IMR-90 (cell line): ENCODE data around the gene FOSB. TPM values are rescaled to one million over a fixed set of nuclear protein-coding genes. Genes with fewer than 3 reads are reported as not detected.

ENCODE experiments used
- ATAC-seq: fragments of 200-7000 bp; cut with Tn5 transposase; 2 replicates; pipeline ENCODE4 v1.9.1; 2020; ENCODE audit warnings: low read depth, mild to moderate bottlenecking, moderate library complexity
- BruUV-seq: library from RNA; stranded (reverse); fragments of 400-500 nt; replicated peaks from 2 replicates; lab custom pipeline; 2021; lab: Mats Ljungman, UMichigan
- CTCF ChIA-PET: fragments of 300-600 bp; formaldehyde crosslinking; extraction: SDS; loops from one replicate; lab custom pipeline; 2021; ENCODE audit warnings: antibody characterized with exemption; lab: Yijun Ruan, JAX
- POLR2A ChIA-PET: fragments of 300-600 bp; sonication (Branson Sonifier 250); formaldehyde crosslinking; loops from one replicate; lab custom pipeline; 2022; ENCODE audit warnings: antibody characterized with exemption; ENCODE audit not compliant: unreplicated experiment; lab: Charles Lee
- DNase-seq: peaks from one replicate; pipeline ENCODE4 v3.0.0; 2013
- H2AFZ ChIP-seq: replicated peaks from 2 replicates; pipeline ENCODE3; 2013; ENCODE audit warnings: low read length, mild to moderate bottlenecking; ENCODE audit not compliant: poor library complexity
- H2AK5ac ChIP-seq: 2 replicates; pipeline ENCODE4 v1.6.1; 2013; ENCODE audit warnings: low read depth, low read length, inconsistent platforms
- H2AK9ac ChIP-seq: replicated peaks from 2 replicates; pipeline ENCODE3; 2013; ENCODE audit warnings: mild to moderate bottlenecking, low read depth, low read length, moderate library complexity; ENCODE audit not compliant: poor library complexity
- H2BK120ac ChIP-seq: 2 replicates; pipeline ENCODE4 v1.6.1; 2013; ENCODE audit warnings: low read depth, low read length, inconsistent platforms
- H2BK15ac ChIP-seq: 3 replicates; pipeline ENCODE4 v1.6.1; 2013; ENCODE audit warnings: low read depth, low read length, inconsistent platforms
- H2BK20ac ChIP-seq: 2 replicates; pipeline ENCODE4 v1.6.1; 2013; ENCODE audit warnings: low read depth, mild to moderate bottlenecking, inconsistent platforms, low read length, moderate library complexity
- H2BK5ac ChIP-seq: 2 replicates; pipeline ENCODE4 v1.6.1; 2013; ENCODE audit warnings: mild to moderate bottlenecking, low read depth, low read length, inconsistent platforms; ENCODE audit not compliant: poor library complexity, severe bottlenecking
- H3K14ac ChIP-seq: replicated peaks from 2 replicates; pipeline ENCODE4 v1.6.1; 2013; ENCODE audit warnings: low read depth, low read length, inconsistent platforms
- H3K18ac ChIP-seq: 2 replicates; pipeline ENCODE4 v1.6.1; 2013; ENCODE audit warnings: low read depth, low read length, control low read depth
- H3K23ac ChIP-seq: 2 replicates; pipeline ENCODE4 v1.6.1; 2013; ENCODE audit warnings: low read depth, low read length, inconsistent platforms
- H3K27ac ChIP-seq: 2 replicates; pipeline ENCODE4 v1.5.1; 2013; ENCODE audit warnings: mild to moderate bottlenecking, control low read depth, low read length; ENCODE audit not compliant: insufficient read depth
- H3K27me3 ChIP-seq: 2 replicates; pipeline ENCODE4 v1.6.1; 2013; ENCODE audit warnings: low read length; ENCODE audit not compliant: control insufficient read depth, insufficient read depth
- H3K36me3 ChIP-seq: 2 replicates; pipeline ENCODE4 v1.6.1; 2013; ENCODE audit warnings: low read length, mixed read lengths; ENCODE audit not compliant: control insufficient read depth, insufficient read depth
- H3K4ac ChIP-seq: 2 replicates; pipeline ENCODE4 v1.6.1; 2013; ENCODE audit warnings: low read depth, low read length, inconsistent platforms
- H3K4me1 ChIP-seq: 2 replicates; pipeline ENCODE4 v1.6.1; 2013; ENCODE audit warnings: low read length, mixed read lengths; ENCODE audit not compliant: control insufficient read depth, insufficient read depth
- H3K4me2 ChIP-seq: 2 replicates; pipeline ENCODE4 v1.6.1; 2013; ENCODE audit warnings: low read depth, mild to moderate bottlenecking, control low read depth, low read length, moderate library complexity
- H3K4me3 ChIP-seq: 2 replicates; pipeline ENCODE4 v1.5.1; 2013; ENCODE audit warnings: low read depth, mild to moderate bottlenecking, control low read depth, low read length, moderate library complexity; ENCODE audit not compliant: insufficient read depth
- H3K56ac ChIP-seq: 2 replicates; pipeline ENCODE4 v1.6.1; 2013; ENCODE audit warnings: low read length, inconsistent platforms; ENCODE audit not compliant: insufficient read depth; ENCODE audit errors: extremely low read depth
- H3K79me1 ChIP-seq, 2 experiments: 2 replicates each; pipeline ENCODE4 v1.6.1; 2013; ENCODE audit warnings: low read length in 2 of 2, inconsistent platforms in 1 of 2, low read depth in 1 of 2
- H3K9ac ChIP-seq: 2 replicates; pipeline ENCODE4 v1.6.1; 2013; ENCODE audit warnings: low read depth, low read length, control low read depth
- H3K9me1 ChIP-seq: 2 replicates; pipeline ENCODE4 v1.6.1; 2013; ENCODE audit warnings: low read length, inconsistent platforms; ENCODE audit not compliant: insufficient read depth
- H3K9me3 ChIP-seq: 2 replicates; pipeline ENCODE4 v1.6.1; 2013; ENCODE audit warnings: low read length; ENCODE audit not compliant: control insufficient read depth, insufficient read depth
- H4K20me1 ChIP-seq: 2 replicates; pipeline ENCODE4 v1.6.1; 2013; ENCODE audit warnings: low read length, inconsistent platforms; ENCODE audit not compliant: insufficient read depth
- H4K5ac ChIP-seq: 2 replicates; pipeline ENCODE4 v1.6.1; 2013; ENCODE audit warnings: mild to moderate bottlenecking, low read depth, low read length, control low read depth
- H4K8ac ChIP-seq, 2 experiments: 2 replicates each; pipeline ENCODE4 v1.6.1; 2013; ENCODE audit warnings: low read depth in 2 of 2, low read length in 2 of 2, control low read depth in 1 of 2, inconsistent platforms in 1 of 2
- H4K91ac ChIP-seq: 2 replicates; pipeline ENCODE4 v1.6.1; 2013; ENCODE audit warnings: low read depth, low read length, inconsistent platforms; ENCODE audit not compliant: insufficient read depth
- CEBPB ChIP-seq: IDR thresholded peaks from 2 replicates; pipeline ENCODE4 v1.6.1; 2012; ENCODE audit warnings: low read depth, low read length, improper control_type of control experiment
- CHD1 ChIP-seq: IDR thresholded peaks from 2 replicates; pipeline ENCODE4 v1.6.1; 2012; ENCODE audit warnings: low read depth, low read length, improper control_type of control experiment
- CTCF ChIP-seq: conservative IDR thresholded peaks from 2 replicates; pipeline ENCODE4 v1.5.1; 2012; ENCODE audit warnings: mild to moderate bottlenecking, low read depth, low read length, improper control_type of control experiment
- FOS ChIP-seq: fragments of 150-350 bp; IDR thresholded peaks from 2 replicates; pipeline ENCODE4 v1.6.1; 2016; ENCODE audit warnings: low read depth, low read length
- MAZ ChIP-seq: IDR thresholded peaks from 2 replicates; pipeline ENCODE4 v1.6.1; 2012; ENCODE audit warnings: low read depth, mild to moderate bottlenecking, low read length, improper control_type of control experiment, moderate library complexity, borderline replicate concordance
- MXI1 ChIP-seq: IDR thresholded peaks from 2 replicates; pipeline ENCODE4 v1.6.1; 2012; ENCODE audit warnings: low read depth, mild to moderate bottlenecking, low read length, moderate library complexity, borderline replicate concordance
- POLR2A ChIP-seq: IDR thresholded peaks from 2 replicates; pipeline ENCODE4 v1.6.1; 2012; ENCODE audit warnings: mild to moderate bottlenecking, low read depth, low read length
- RFX5 ChIP-seq: IDR thresholded peaks from 2 replicates; pipeline ENCODE4 v1.8.0; 2012; ENCODE audit warnings: low read depth, mild to moderate bottlenecking, low read length, moderate library complexity
- USF2 ChIP-seq: fragments of 150-350 bp; IDR thresholded peaks from 2 replicates; pipeline ENCODE4 v1.6.1; 2017; ENCODE audit warnings: mild to moderate bottlenecking, antibody characterized with exemption, low read length, low read depth
- WGBS, 2 experiments: methylation state at CpG; one replicate each; pipeline versions ENCODE4 v1.1.5 to v1.1.7; 2013; ENCODE audit warnings: missing lambda C conversion rate in 2 of 2; ENCODE audit not compliant: insufficient read length in 1 of 2; ENCODE audit errors: extremely low coverage in 2 of 2; 5-methylcytosine and 5-hydroxymethylcytosine counted together
- dilution Hi-C: fragments of 300-500 bp; cut with HindIII; formaldehyde crosslinking; loops from one replicate; pipeline ENCODE4 v1.14.3; 2018; ENCODE audit warnings: low sequenced_read_pairs; ENCODE audit not compliant: unreplicated experiment
- in situ Hi-C: fragments of 300-500 bp; cut with MboI; formaldehyde crosslinking; loops from 3 replicates; pipeline ENCODE4 v1.14.3; 2019; ENCODE audit warnings: low sequenced_read_pairs, inconsistent platforms, mixed read lengths
- intact Hi-C: fragments of 100-400 bp; cut with micrococcal nuclease; formaldehyde crosslinking; loops from 2 replicates; pipeline ENCODE4 v1.10.0; 2022
- polyA plus RNA-seq, 3 experiments: library from polyadenylated mRNA; depleted of rRNA; stranded (reverse); fragments of >200 nt; gene quantifications; 2 replicates each; pipeline ENCODE4 v1.2.3, GENCODE V29; 2012; ENCODE audit warnings: low replicate concordance in 1 of 3
- total RNA-seq: library from RNA; depleted of rRNA; stranded (reverse); fragments of >200 nt; gene quantifications from 2 replicates; pipeline ENCODE4 v1.2.3, GENCODE V29; 2012

FOSB gene
- total and polyA plus RNA-seq, 2 of the 4 experiments (the other 2 are of a cell fraction), result 11.1 to 15.6 TPM

DNA sequence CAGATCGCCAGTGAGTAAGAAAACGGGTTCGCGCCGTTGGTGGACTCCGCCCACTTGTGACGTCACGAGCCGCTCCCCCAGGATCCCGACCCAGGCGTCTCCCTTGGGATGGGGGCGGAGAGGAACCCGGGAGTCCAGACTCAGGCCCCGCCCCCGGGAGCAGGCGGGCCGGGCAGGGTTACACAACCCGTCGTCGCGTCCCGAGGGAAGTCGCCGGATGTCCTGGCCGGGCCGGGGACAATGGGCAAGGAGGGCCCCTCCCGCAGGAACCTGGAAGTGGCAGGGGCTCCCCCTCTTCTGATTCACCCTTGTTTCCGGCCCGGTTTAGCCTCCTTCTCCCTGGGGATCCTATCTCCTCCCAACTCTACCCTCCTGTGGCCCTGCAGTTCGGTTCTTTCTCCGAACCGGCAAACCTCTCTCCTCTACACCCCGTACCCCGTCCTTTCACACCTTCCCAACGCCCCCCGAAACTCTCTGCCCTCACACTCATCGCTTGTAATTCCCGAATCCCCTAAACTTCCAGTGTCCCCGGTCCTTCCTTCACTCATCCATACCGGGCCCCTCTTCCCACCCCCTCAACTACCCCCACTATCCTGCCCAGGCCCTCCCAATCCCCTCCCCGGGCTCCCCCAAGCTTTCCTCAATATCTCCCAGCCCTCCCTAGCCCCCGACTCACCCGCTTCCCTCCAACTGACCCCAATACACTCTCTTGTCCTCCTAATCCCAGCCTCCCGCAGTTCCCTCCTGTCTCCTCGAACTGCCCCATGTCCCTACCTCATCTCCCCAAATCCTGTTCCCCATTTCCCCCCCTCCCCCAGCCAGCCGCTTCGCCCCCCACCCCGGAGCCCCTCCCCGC, 24.1 kb upstream of the FOSB start:
- in situ Hi-C loops (loop anchor here (5.0 kb wide), 1 partner anchor 34 kb away; no protein-coding TSS in a partner anchor), dilution Hi-C loops (no loop called here), intact Hi-C loops (loop anchor here (1.0 kb wide), 1 partner anchor 35 kb away; no protein-coding TSS in a partner anchor)
- peak overlapping the region; percentile 26 to 68; a peak in 2 of 4 replicates for H4K8ac ChIP-seq
- ChIA-PET POLR2A (no interaction called here), CTCF (no interaction called here)
- H2BK120ac ChIP-seq, result peak overlapping the region; percentile 68; the same call in 1 of the 2 replicates
- H4K5ac ChIP-seq, result 0 out of 2 replicates have a peak overlapping the region, but pooled peaks have one; percentile 1
- peak overlapping the region; percentile 77; the same call in 1 of the 2 replicates for H3K14ac ChIP-seq
- peak overlapping the region; percentile 97 for H3K4me2 ChIP-seq
- ATAC-seq (peak; percentile 78), DNase-seq (peak; percentile 82)
- H2AFZ ChIP-seq, result peak overlapping the region; percentile 87
- no peak overlapping the region for H3K18ac ChIP-seq
- no peaks in the 10 kb centered on the region for H4K20me1 ChIP-seq
- TF ChIP-seq CEBPB (peak; percentile 97), MAZ (peak; percentile 90; the same call in 1 of the 2 replicates), POLR2A (peak; percentile 33), MXI1 (0 out of 2 replicates have a peak, but pooled peaks have one; percentile 25), USF2 (no peak), RFX5 (peak; percentile 22; the same call in 1 of the 2 replicates), FOS (peak; percentile 50; the same call in 1 of the 2 replicates), CHD1 (peak; percentile 83; the same call in 1 of the 2 replicates), CTCF (no peak)
- no peaks in the 10 kb centered on the region for H3K36me3 ChIP-seq
- H2AK9ac ChIP-seq, result peak overlapping the region; percentile 92
- H2BK5ac ChIP-seq, result peak overlapping the region; percentile 35
- 0 out of 2 replicates have a peak overlapping the region, but pooled peaks have one; percentile 9 for H2BK20ac ChIP-seq
- no peaks in the 10 kb centered on the region for H3K27me3 ChIP-seq
- H3K4me1 ChIP-seq, result peaks cover 17% of the 10 kb centered on the region
- peak overlapping the region; percentile 88 for H3K4ac ChIP-seq
- H3K27ac ChIP-seq, result peak overlapping the region; percentile 71
- peak overlapping the region; percentile 61; the same call in 1 of the 2 replicates for H3K56ac ChIP-seq
- H3K23ac ChIP-seq, result no peak overlapping the region
- peak overlapping the region; percentile 47 for H3K4me3 ChIP-seq
- H3K9me1 ChIP-seq, result no peaks in the 10 kb centered on the region
- peak overlapping the region; percentile 66; the same call in 1 of the 3 replicates for H2BK15ac ChIP-seq
- H3K9me3 ChIP-seq, result no peaks in the 10 kb centered on the region
- BruUV-seq, result no TSS peak
- peak overlapping the region; percentile 31 for H3K9ac ChIP-seq
- peaks cover 0 to 21% of the 10 kb centered on the region in 2 experiments; a peak in 2 of 4 replicates for H3K79me1 ChIP-seq
- peak overlapping the region; percentile 72 for H2AK5ac ChIP-seq
- peak overlapping the region; percentile 58; the same call in 1 of the 2 replicates for H4K91ac ChIP-seq
- WGBS, 2 experiments, result 0% methylated on average over 30 of the region's 49 CpGs; no CpG with 5 or more reads in 1 of the 2 experiments
